HEK293T (cell line): Measurements from ENCODE around the gene BCAS1.

Source experiments
- CTCF ChIA-PET: fragments of 350-600 bp; formaldehyde crosslinking; extraction: SDS; loops from one replicate; lab custom pipeline; 2021; ENCODE audit warnings: antibody characterized with exemption, inconsistent platforms; lab: Yijun Ruan, JAX
- POLR2A ChIA-PET: fragments of 350-600 bp; formaldehyde crosslinking; extraction: SDS; loops from one replicate; lab custom pipeline; 2020; ENCODE audit warnings: antibody characterized with exemption, inconsistent platforms; lab: Yijun Ruan, JAX
- DNase-seq: peaks from one replicate; pipeline ENCODE4 v3.0.0; 2012; ENCODE audit warnings: mixed read lengths; ENCODE audit errors: extremely low spot score
- ARNT ChIP-seq: fragments of 450-650 bp; IDR thresholded peaks from 2 replicates; pipeline ENCODE4 v1.6.1; 2017; ENCODE audit warnings: mild to moderate bottlenecking
- BHLHE40 ChIP-seq: fragments of 450-650 bp; IDR thresholded peaks from 2 replicates; pipeline ENCODE4 v1.6.1; 2016; ENCODE audit warnings: mild to moderate bottlenecking, moderate library complexity, borderline replicate concordance
- CTBP1 ChIP-seq: fragments of 450-650 bp; IDR thresholded peaks from 2 replicates; pipeline ENCODE4 v1.6.1; 2016; ENCODE audit warnings: borderline replicate concordance
- ELF4 ChIP-seq: fragments of 450-650 bp; IDR thresholded peaks from 2 replicates; pipeline ENCODE4 v1.6.1; 2017; ENCODE audit warnings: antibody characterized with exemption
- FOXA1 ChIP-seq: fragments of 450-650 bp; IDR thresholded peaks from 2 replicates; pipeline ENCODE4 v1.6.1; 2016; ENCODE audit warnings: mild to moderate bottlenecking
- FOXK2 ChIP-seq: fragments of 450-650 bp; IDR thresholded peaks from 2 replicates; pipeline ENCODE4 v1.6.1; 2016; ENCODE audit warnings: mild to moderate bottlenecking
- FOXM1 ChIP-seq: fragments of 450-650 bp; IDR thresholded peaks from 2 replicates; pipeline ENCODE4 v1.6.1; 2017; ENCODE audit warnings: mild to moderate bottlenecking, borderline replicate concordance
- HDGF ChIP-seq: fragments of 450-650 bp; IDR thresholded peaks from 2 replicates; pipeline ENCODE4 v1.6.1; 2017; ENCODE audit warnings: antibody characterized with exemption, borderline replicate concordance
- L3MBTL2 ChIP-seq: fragments of 450-650 bp; conservative IDR thresholded peaks from 2 replicates; pipeline ENCODE4 v1.6.1; 2016; ENCODE audit warnings: mild to moderate bottlenecking
- LEF1 ChIP-seq: fragments of 450-650 bp; IDR thresholded peaks from 2 replicates; pipeline ENCODE4 v1.6.1; 2017; ENCODE audit warnings: mild to moderate bottlenecking, borderline replicate concordance
- NFRKB ChIP-seq: fragments of 450-650 bp; IDR thresholded peaks from 2 replicates; pipeline ENCODE4 v1.6.1; 2016; ENCODE audit warnings: mild to moderate bottlenecking, moderate library complexity
- SP1 ChIP-seq: fragments of 450-650 bp; IDR thresholded peaks from 2 replicates; pipeline ENCODE4 v1.6.1; 2017
- SUZ12 ChIP-seq: fragments of 450-650 bp; IDR thresholded peaks from 2 replicates; pipeline ENCODE4 v1.6.1; 2016; ENCODE audit warnings: mild to moderate bottlenecking
- TARDBP ChIP-seq: fragments of 450-650 bp; IDR thresholded peaks from 2 replicates; pipeline ENCODE4 v1.6.1; 2016
- ZNF384 ChIP-seq: fragments of 450-650 bp; IDR thresholded peaks from 2 replicates; pipeline ENCODE4 v1.6.1; 2016
- TF ChIP-seq, protein P1 (sequence below): fragments of 450-650 bp; IDR thresholded peaks from 2 replicates; pipeline ENCODE4 v1.6.1; 2016

BCAS1 gene

DNA sequence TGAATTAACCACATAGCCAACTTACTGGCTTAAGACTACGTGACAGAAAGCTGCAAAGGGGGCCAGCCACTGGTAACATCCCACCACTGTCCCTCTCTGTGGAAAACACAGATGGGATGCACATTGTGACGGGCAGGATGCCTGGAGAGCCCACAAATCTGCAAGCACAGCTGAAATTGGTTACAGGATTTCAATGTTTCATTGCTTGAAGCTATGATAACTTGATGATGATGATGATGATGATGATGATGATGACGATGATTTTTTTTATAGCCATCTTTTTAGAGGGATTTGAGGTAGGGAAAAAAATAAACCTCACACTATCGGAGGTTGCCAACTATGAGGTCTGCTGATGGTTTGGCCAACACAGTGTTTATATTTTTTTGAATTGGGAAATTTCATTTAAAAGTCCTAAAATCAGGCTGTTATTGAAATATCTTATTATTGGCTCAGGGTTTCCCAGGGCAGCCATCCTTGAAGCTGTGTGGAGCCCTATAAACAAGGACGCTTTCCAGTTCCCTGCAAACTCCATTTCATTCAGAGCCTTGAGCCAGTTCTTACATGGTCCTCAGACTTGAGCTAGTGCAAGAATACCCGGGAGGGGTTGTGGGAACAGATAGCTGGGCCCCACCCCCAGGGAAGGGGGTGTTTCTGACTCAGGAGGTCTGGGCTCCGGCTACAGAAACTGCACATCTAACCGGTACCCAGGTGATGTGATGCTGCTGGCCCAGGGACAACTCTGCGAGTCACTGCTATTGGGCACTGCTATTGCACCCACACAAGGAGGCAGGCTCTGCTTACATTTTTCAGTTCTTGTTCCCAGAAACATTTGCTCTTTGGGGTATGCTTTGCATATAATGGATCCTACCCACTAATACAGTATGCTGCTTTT lies 27.1 kb downstream of the BCAS1 start:
- CTCF ChIA-PET, result interaction anchor here (0.8 kb wide), 1 partner anchor 14 kb away, joined by 3 read pairs; no protein-coding TSS in a partner anchor
- no peak for TF ChIP-seq NFRKB
- TF ChIP-seq ARNT, result no peak
- no peak for TF ChIP-seq TARDBP
- TF ChIP-seq ZNF384, result no peak
- no peak for TF ChIP-seq HDGF
- no peak for TF ChIP-seq BHLHE40
- no peak for TF ChIP-seq LEF1
- TF ChIP-seq ELF4, result no peak
- TF ChIP-seq FOXM1, result no peak
- no peak for TF ChIP-seq FOXA1
- TF ChIP-seq L3MBTL2, result no peak
- no peak for TF ChIP-seq SUZ12
- TF ChIP-seq, protein P1, sequence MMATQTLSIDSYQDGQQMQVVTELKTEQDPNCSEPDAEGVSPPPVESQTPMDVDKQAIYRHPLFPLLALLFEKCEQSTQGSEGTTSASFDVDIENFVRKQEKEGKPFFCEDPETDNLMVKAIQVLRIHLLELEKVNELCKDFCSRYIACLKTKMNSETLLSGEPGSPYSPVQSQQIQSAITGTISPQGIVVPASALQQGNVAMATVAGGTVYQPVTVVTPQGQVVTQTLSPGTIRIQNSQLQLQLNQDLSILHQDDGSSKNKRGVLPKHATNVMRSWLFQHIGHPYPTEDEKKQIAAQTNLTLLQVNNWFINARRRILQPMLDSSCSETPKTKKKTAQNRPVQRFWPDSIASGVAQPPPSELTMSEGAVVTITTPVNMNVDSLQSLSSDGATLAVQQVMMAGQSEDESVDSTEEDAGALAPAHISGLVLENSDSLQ, result no peak
- TF ChIP-seq CTBP1, result no peak
- no peak for TF ChIP-seq SP1
- DNase-seq, result no peak
- POLR2A ChIA-PET, result no interaction called here

DNA sequence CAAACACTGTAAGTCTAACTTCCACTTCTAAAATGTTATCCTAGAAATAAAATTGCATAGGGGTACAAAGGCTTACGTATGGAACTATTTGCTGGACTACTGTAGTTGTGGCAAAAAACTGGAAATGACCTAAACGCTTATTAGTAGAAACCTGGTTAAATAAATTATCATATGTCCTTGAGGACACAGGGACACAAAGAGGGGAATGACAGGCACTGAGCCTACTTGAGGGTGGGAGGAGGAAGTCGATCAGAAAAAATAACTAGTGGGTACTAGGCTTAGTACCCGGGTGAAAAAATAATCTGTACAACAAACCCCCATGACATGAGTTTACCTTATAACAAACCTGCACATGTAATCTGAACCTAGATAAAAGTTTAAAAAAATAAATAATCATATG lies 28.4 kb downstream of the BCAS1 start:
- TF ChIP-seq TARDBP (no peak), ZNF384 (no peak), BHLHE40 (no peak), LEF1 (no peak), FOXA1 (no peak), SUZ12 (no peak), NFRKB (no peak), FOXM1 (no peak), CTBP1 (no peak)
- ChIA-PET CTCF (no interaction called here), POLR2A (no interaction called here)
- no peak for DNase-seq

DNA sequence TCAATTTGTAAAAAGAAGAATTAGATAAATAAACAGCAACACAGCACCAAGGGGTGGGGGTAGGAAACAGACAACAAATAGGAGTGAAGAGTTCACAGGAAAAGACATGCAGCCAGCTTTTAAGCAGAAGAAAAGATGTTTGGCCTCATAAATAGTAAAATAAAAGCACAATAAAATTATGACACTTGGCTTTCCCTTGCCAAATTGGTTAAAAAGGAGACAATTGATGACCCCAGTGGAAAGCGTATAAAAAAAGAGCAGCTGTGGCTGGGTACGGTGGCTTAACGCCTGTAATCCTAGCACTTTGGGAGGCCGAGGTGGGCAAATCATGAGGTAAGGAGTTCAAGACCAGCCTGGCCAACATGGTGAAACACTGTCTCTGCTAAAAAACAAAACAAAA lies 29.1 kb downstream of the BCAS1 start:
- no peak for DNase-seq
- ChIA-PET POLR2A (no interaction called here), CTCF (no interaction called here)
- TF ChIP-seq LEF1 (no peak), FOXM1 (no peak), FOXA1 (no peak), ZNF384 (no peak), NFRKB (no peak)

DNA sequence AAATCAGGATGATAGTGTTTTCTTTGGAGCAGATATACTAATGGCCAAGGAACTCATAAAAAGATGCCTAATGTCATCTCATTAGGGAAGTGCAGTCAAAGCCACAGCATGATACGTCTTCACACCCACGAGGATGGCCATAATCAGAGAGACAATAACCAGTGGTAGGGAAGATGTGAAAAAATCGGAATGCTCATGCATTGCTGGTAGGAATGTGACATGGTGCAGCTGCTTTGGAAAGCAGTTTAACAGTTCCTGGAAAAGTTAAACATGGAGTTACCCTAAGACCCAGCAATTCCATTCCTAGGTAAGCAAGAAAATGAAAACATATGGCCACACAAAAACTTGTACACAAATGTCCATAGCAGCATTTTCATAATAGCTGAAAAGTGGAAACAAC lies 29.9 kb downstream of the BCAS1 start:
- DNase-seq, result no peak
- ChIA-PET CTCF (no interaction called here), POLR2A (no interaction called here)
- TF ChIP-seq SUZ12, result no peak
- TF ChIP-seq ARNT, result no peak
- no peak for TF ChIP-seq LEF1
- no peak for TF ChIP-seq TARDBP
- TF ChIP-seq FOXK2, result no peak
- TF ChIP-seq HDGF, result no peak
- TF ChIP-seq, protein P1, result no peak
- TF ChIP-seq BHLHE40, result no peak
- TF ChIP-seq ZNF384, result no peak
- TF ChIP-seq FOXA1, result no peak
- no peak for TF ChIP-seq SP1
- no peak for TF ChIP-seq ELF4
- TF ChIP-seq FOXM1, result no peak
- no peak for TF ChIP-seq L3MBTL2
- TF ChIP-seq CTBP1, result no peak

DNA sequence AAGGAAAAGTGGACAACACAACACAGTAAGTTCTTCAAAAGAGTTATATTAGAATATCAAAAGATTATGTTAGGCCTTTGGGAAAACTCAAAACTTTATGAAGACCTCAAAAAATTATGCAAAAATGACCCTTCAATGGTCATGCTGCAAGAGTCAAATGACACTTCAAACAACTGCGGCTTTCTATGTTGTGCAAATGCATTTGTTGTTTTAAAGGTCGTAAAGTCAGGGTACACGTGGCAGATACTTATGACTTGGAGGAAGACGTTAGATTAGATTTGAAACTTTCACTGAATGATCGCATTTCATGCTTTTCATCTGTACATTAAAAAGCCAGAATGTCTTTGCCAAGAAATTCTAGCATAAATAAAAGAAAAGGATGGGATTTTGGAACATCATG lies 31.4 kb downstream of the BCAS1 start:
- TF ChIP-seq FOXM1 (no peak), ZNF384 (no peak), ARNT (no peak), FOXA1 (no peak), SUZ12 (no peak), FOXK2 (no peak), ELF4 (no peak), CTBP1 (no peak), L3MBTL2 (no peak), BHLHE40 (no peak), NFRKB (no peak), SP1 (no peak), LEF1 (no peak), HDGF (no peak), TARDBP (no peak)
- TF ChIP-seq, protein P1, result no peak
- POLR2A ChIA-PET, result no interaction called here
- no peak for DNase-seq
- CTCF ChIA-PET, result no interaction called here

DNA sequence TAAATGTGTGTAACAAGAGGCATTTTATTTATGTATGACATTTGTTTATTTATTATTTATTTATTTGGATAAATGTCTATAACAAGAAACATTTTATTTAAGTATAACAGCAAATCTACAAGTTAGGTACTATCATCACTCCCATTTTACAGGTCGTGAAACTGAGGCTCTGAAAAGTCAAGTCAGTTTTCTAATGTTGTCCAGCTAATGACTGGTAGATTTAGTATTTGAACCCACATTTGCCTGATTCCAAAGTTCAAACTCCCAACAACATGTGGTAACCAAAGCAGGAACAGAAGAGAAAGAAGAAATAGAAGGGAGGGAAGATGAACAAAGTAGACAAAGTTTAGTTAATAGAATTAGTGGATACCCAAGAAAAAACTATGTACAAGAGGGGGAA lies 32.9 kb downstream of the BCAS1 start:
- no peak for DNase-seq
- CTCF ChIA-PET, result no interaction called here

More for the DNA sequence above, 32.9 kb downstream of the BCAS1 start:
- POLR2A ChIA-PET, result no interaction called here
- TF ChIP-seq ZNF384, result no peak
- no peak for TF ChIP-seq ELF4
- no peak for TF ChIP-seq NFRKB
- TF ChIP-seq TARDBP, result no peak
- no peak for TF ChIP-seq SP1
- TF ChIP-seq L3MBTL2, result no peak
- TF ChIP-seq FOXM1, result no peak
- TF ChIP-seq, protein P1, result no peak
- no peak for TF ChIP-seq FOXK2
